GM18951 (cell line): ENCODE results near the gene FOXP1.
"Not testable (repeated sequence)": the region's sequence is repeated elsewhere in the genome, so short reads cannot be mapped to it uniquely, and the experiment has no call there.

ENCODE experiments used
- POLR2A ChIP-seq: IDR thresholded peaks from 4 replicates; pipeline ENCODE4 v1.6.1; 2011; ENCODE audit warnings: mild to moderate bottlenecking; ENCODE audit not compliant: insufficient read length, insufficient read depth; ENCODE audit errors: extremely low read depth
- in situ Hi-C: fragments of 300-500 bp; cut with MboI; formaldehyde crosslinking; loops from one replicate; pipeline ENCODE4 v1.12.0; 2022; ENCODE audit warnings: low sequenced_read_pairs, mixed read lengths, inconsistent platforms; ENCODE audit not compliant: unreplicated experiment

Gene FOXP1

GRCh38 chr3:70984776-70985482 is 598.6 kb downstream of the FOXP1 start:
- no peak for TF ChIP-seq POLR2A
- in situ Hi-C loops, result no loop called here

GRCh38 chr3:70982700-70983140 is 600.8 kb downstream of the FOXP1 start:
- no peak for TF ChIP-seq POLR2A
- in situ Hi-C loops, result no loop called here

- in situ Hi-C loops, result no loop called here
- TF ChIP-seq POLR2A, result no peak
These were observed 601.2 kb downstream of the FOXP1 start for GRCh38 chr3:70982284-70982683.

GRCh38 chr3:70981231-70981880 is 602.2 kb downstream of the FOXP1 start:
- TF ChIP-seq POLR2A, result no peak
- in situ Hi-C loops, result no loop called here

- in situ Hi-C loops, result no loop called here
- no peak for TF ChIP-seq POLR2A
These were observed 602.8 kb downstream of the FOXP1 start for GRCh38 chr3:70980646-70981170.

- in situ Hi-C loops, result no loop called here
- no peak for TF ChIP-seq POLR2A
These were observed 603.4 kb downstream of the FOXP1 start for GRCh38 chr3:70979983-70980645.

GRCh38 chr3:70977712-70978111 is 605.8 kb downstream of the FOXP1 start:
- TF ChIP-seq POLR2A, result no peak

GRCh38 chr3:70975981-70976380 is 607.5 kb downstream of the FOXP1 start:
- in situ Hi-C loops, result not testable (repeated sequence)

More at GRCh38 chr3:70977712-70978111, 605.8 kb downstream of the FOXP1 start:
- in situ Hi-C loops, result no loop called here

- in situ Hi-C loops, result no loop called here
- TF ChIP-seq POLR2A, result no peak
These were observed 608.8 kb downstream of the FOXP1 start for GRCh38 chr3:70974747-70975146.

- in situ Hi-C loops, result no loop called here
- no peak for TF ChIP-seq POLR2A
These were observed 610.0 kb downstream of the FOXP1 start for GRCh38 chr3:70973558-70973957.

- no peak for TF ChIP-seq POLR2A
- in situ Hi-C loops, result no loop called here
These were observed 610.7 kb downstream of the FOXP1 start for GRCh38 chr3:70972855-70973254.

GRCh38 chr3:70970952-70971351 is 612.6 kb downstream of the FOXP1 start:
- in situ Hi-C loops, result no loop called here
- TF ChIP-seq POLR2A, result no peak

- in situ Hi-C loops, result no loop called here
- no peak for TF ChIP-seq POLR2A
These were observed 613.4 kb downstream of the FOXP1 start for GRCh38 chr3:70970171-70970570.

GRCh38 chr3:70963431-70964275 is 619.9 kb downstream of the FOXP1 start:
- in situ Hi-C loops, result no loop called here
- TF ChIP-seq POLR2A, result no peak
